Body of pancreas (tissue), 4 donors: ENCODE results near the gene ABHD12. TPM values are rescaled to one million over a fixed set of nuclear protein-coding genes. Genes with fewer than 3 reads are reported as not detected.

Experiments used
- ATAC-seq: fragments of 150-250 bp; one replicate; pipeline ENCODE4 v1.9.1; 2016
- DNase-seq, 4 donors: peaks; one replicate each; pipeline ENCODE4 v3.0.0-alpha.2; 2019
- H3K27ac ChIP-seq, 4 donors: fragments of 200-600 bp; sonication (generic); 1 replicate in 3 of 4; 2 replicates in 1 of 4; pipeline versions ENCODE4 v1.5.1 to v1.6.1; 2016 to 2019; ENCODE audit warnings: mild to moderate bottlenecking in 1 of 4, mixed read lengths in 1 of 4, moderate library complexity in 1 of 4
- H3K27me3 ChIP-seq, 2 donors: fragments of 200-600 bp; sonication (generic); one replicate each; pipeline ENCODE4 v1.6.0; 2016; ENCODE audit warnings: mild to moderate bottlenecking in 1 of 2
- H3K36me3 ChIP-seq, 2 donors: fragments of 200-600 bp; sonication (generic); replicated peaks in 1 of 2; 2 replicates each; pipeline ENCODE4 v1.5.1; 2016; ENCODE audit warnings: low read depth in 2 of 2; ENCODE audit not compliant: insufficient read depth in 1 of 2
- H3K4me1 ChIP-seq: fragments of 200-600 bp; sonication (generic); one replicate; pipeline ENCODE4 v1.6.0; 2016
- H3K4me3 ChIP-seq, 2 donors: fragments of 200-600 bp; sonication (generic); 1 replicate in 1 of 2; 2 replicates in 1 of 2; pipeline ENCODE4 v1.5.1; 2016 to 2019
- H3K9me3 ChIP-seq, 3 donors: fragments of 200-600 bp; sonication (generic); 1 replicate in 2 of 3; 2 replicates in 1 of 3; pipeline ENCODE4 v1.5.1; 2016
- CTCF ChIP-seq, 7 experiments: fragments of 450-650 bp in 4 of 7; fragments of 200-600 bp in 3 of 7; sonication (generic) in 3 of 7; IDR thresholded peaks; one replicate each; pipeline ENCODE4 v1.5.1; 2016 to 2019; ENCODE audit warnings: antibody characterized with exemption in 7 of 7
- POLR2A ChIP-seq, 3 donors: fragments of 450-650 bp; IDR thresholded peaks; one replicate each; pipeline ENCODE4 v1.6.1; 2016; ENCODE audit warnings: antibody characterized with exemption in 3 of 3, mild to moderate bottlenecking in 2 of 3
- WGBS, 2 donors: methylation state at CpG; one replicate each; pipeline ENCODE4 v1.1.5; 2017; 5-methylcytosine and 5-hydroxymethylcytosine counted together
- intact Hi-C: fragments of 100-400 bp; cut with DNase I; formaldehyde crosslinking; loops from one replicate; pipeline ENCODE4 v1.15.1; 2023
- total RNA-seq, 2 donors: library from RNA; depleted of rRNA; stranded (reverse); fragments of >200 nt; gene quantifications; one replicate each; pipeline ENCODE4 v1.1.0, GENCODE V29; 2016

The ABHD12 gene
- total RNA-seq, 2 donors from 2014 or later, result 74.7 to 106 TPM

GRCh38 chr20:25254986-25255680, 135.5 kb downstream of the ABHD12 start:
- H3K27me3 ChIP-seq, result no peaks in the 10 kb centered on the region
- WGBS, 2 donors, result 74% methylated on average over 10 to 12 of the region's 12 CpGs
- no peak overlapping the region for H3K4me3 ChIP-seq
- intact Hi-C loops, result no loop called here
- ATAC-seq (peak; percentile 81), DNase-seq (peak; percentile 32 to 77 (median 57))
- no peaks in the 10 kb centered on the region for H3K36me3 ChIP-seq
- H3K27ac ChIP-seq, result peak overlapping the region in 3 of 4 donors; percentile 36 to 74 (median 70)
- H3K4me1 ChIP-seq, result peaks cover 21% of the 10 kb centered on the region
- no peaks in the 10 kb centered on the region for H3K9me3 ChIP-seq
- peak in 2 of 3 donors; percentile 22 to 32 for TF ChIP-seq POLR2A (IDR thresholded peaks at IDR 0.05)
- TF ChIP-seq CTCF (IDR thresholded peaks at IDR 0.05), result peak in 2 of 7 experiments; percentile 22 to 39

GRCh38 chr20:25254571-25254970, 136.1 kb downstream of the ABHD12 start:
- H3K36me3 ChIP-seq, result no peaks in the 10 kb centered on the region
- H3K4me1 ChIP-seq, result peaks cover 27% of the 10 kb centered on the region
- H3K4me3 ChIP-seq, result no peak overlapping the region
- 55 to 60% methylated on average over 5 of the region's 5 CpGs for WGBS, 2 donors
- intact Hi-C loops, result no loop called here
- DNase-seq (no peak), ATAC-seq (no peak)
- TF ChIP-seq POLR2A (IDR thresholded peaks at IDR 0.05), result no peak
- no peak for TF ChIP-seq CTCF (IDR thresholded peaks at IDR 0.05)
- H3K27ac ChIP-seq, result peak overlapping the region in 2 of 4 donors; percentile 70 to 74
- H3K27me3 ChIP-seq, result no peaks in the 10 kb centered on the region
- no peaks in the 10 kb centered on the region for H3K9me3 ChIP-seq

GRCh38 chr20:25253606-25254275, 136.9 kb downstream of the ABHD12 start:
- H3K27ac ChIP-seq, result no peak overlapping the region
- no peak overlapping the region for H3K4me3 ChIP-seq
- peaks cover 35% of the 10 kb centered on the region for H3K4me1 ChIP-seq

GRCh38 chr20:25252686-25253421, 137.8 kb downstream of the ABHD12 start:
- no peak for DNase-seq
- TF ChIP-seq CTCF (IDR thresholded peaks at IDR 0.05) (no peak), POLR2A (IDR thresholded peaks at IDR 0.05) (no peak)
- peak overlapping the region in 2 of 4 donors; percentile 15 to 35 for H3K27ac ChIP-seq
- WGBS, 2 donors, result 77 to 81% methylated on average over 4 to 6 of the region's 6 CpGs
- no peak for ATAC-seq
- no peaks in the 10 kb centered on the region for H3K27me3 ChIP-seq
- no peak overlapping the region for H3K4me3 ChIP-seq
- no peaks in the 10 kb centered on the region for H3K36me3 ChIP-seq
- no peaks in the 10 kb centered on the region for H3K9me3 ChIP-seq
- intact Hi-C loops, result no loop called here
- peaks cover 38% of the 10 kb centered on the region for H3K4me1 ChIP-seq

More at GRCh38 chr20:25253606-25254275, 136.9 kb downstream of the ABHD12 start:
- TF ChIP-seq CTCF (IDR thresholded peaks at IDR 0.05) (no peak), POLR2A (IDR thresholded peaks at IDR 0.05) (no peak)
- Histone ChIP-seq H3K27me3 (no peaks in the 10 kb centered on the region), H3K9me3 (no peaks in the 10 kb centered on the region), H3K36me3 (no peaks in the 10 kb centered on the region)
- no peak for DNase-seq
- intact Hi-C loops, result no loop called here
- no peak for ATAC-seq
- 86 to 94% methylated on average over 11 of the region's 11 CpGs for WGBS, 2 donors
